Measurements from ENCODE around the gene WASL.

GRCh38 chr7:123792547-123792946, 43.7 kb upstream of the WASL start:
- no peak for TF ChIP-seq POLR2A (IDR thresholded peaks at IDR 0.05)
- TF ChIP-seq CTCF (IDR thresholded peaks at IDR 0.05): no peak

All from breast epithelium (tissue), 3 donors.